IMR-90 (cell line): ENCODE data around the gene GUF1. TPM values are rescaled to one million over a fixed set of nuclear protein-coding genes. Genes with fewer than 3 reads are reported as not detected.

Experiments
- ATAC-seq: fragments of 200-7000 bp; cut with Tn5 transposase; 2 replicates; pipeline ENCODE4 v1.9.1; 2020; ENCODE audit warnings: low read depth, mild to moderate bottlenecking, moderate library complexity
- BruUV-seq: library from RNA; stranded (reverse); fragments of 400-500 nt; replicated peaks from 2 replicates; lab custom pipeline; 2021; lab: Mats Ljungman, UMichigan
- CTCF ChIA-PET: fragments of 300-600 bp; formaldehyde crosslinking; extraction: SDS; loops from one replicate; lab custom pipeline; 2021; ENCODE audit warnings: antibody characterized with exemption; lab: Yijun Ruan, JAX
- POLR2A ChIA-PET: fragments of 300-600 bp; sonication (Branson Sonifier 250); formaldehyde crosslinking; loops from one replicate; lab custom pipeline; 2022; ENCODE audit warnings: antibody characterized with exemption; ENCODE audit not compliant: unreplicated experiment; lab: Charles Lee
- DNase-seq: peaks from one replicate; pipeline ENCODE4 v3.0.0; 2013
- H2AFZ ChIP-seq: replicated peaks from 2 replicates; pipeline ENCODE3; 2013; ENCODE audit warnings: low read length, mild to moderate bottlenecking; ENCODE audit not compliant: poor library complexity
- H2AK5ac ChIP-seq: 2 replicates; pipeline ENCODE4 v1.6.1; 2013; ENCODE audit warnings: low read depth, low read length, inconsistent platforms
- H2AK9ac ChIP-seq: replicated peaks from 2 replicates; pipeline ENCODE3; 2013; ENCODE audit warnings: mild to moderate bottlenecking, low read depth, low read length, moderate library complexity; ENCODE audit not compliant: poor library complexity
- H2BK120ac ChIP-seq: 2 replicates; pipeline ENCODE4 v1.6.1; 2013; ENCODE audit warnings: low read depth, low read length, inconsistent platforms
- H2BK15ac ChIP-seq: 3 replicates; pipeline ENCODE4 v1.6.1; 2013; ENCODE audit warnings: low read depth, low read length, inconsistent platforms
- H2BK20ac ChIP-seq: 2 replicates; pipeline ENCODE4 v1.6.1; 2013; ENCODE audit warnings: low read depth, mild to moderate bottlenecking, inconsistent platforms, low read length, moderate library complexity
- H2BK5ac ChIP-seq: 2 replicates; pipeline ENCODE4 v1.6.1; 2013; ENCODE audit warnings: mild to moderate bottlenecking, low read depth, low read length, inconsistent platforms; ENCODE audit not compliant: poor library complexity, severe bottlenecking
- H3K14ac ChIP-seq: replicated peaks from 2 replicates; pipeline ENCODE4 v1.6.1; 2013; ENCODE audit warnings: low read depth, low read length, inconsistent platforms
- H3K18ac ChIP-seq: 2 replicates; pipeline ENCODE4 v1.6.1; 2013; ENCODE audit warnings: low read depth, low read length, control low read depth
- H3K23ac ChIP-seq: 2 replicates; pipeline ENCODE4 v1.6.1; 2013; ENCODE audit warnings: low read depth, low read length, inconsistent platforms
- H3K27ac ChIP-seq: 2 replicates; pipeline ENCODE4 v1.5.1; 2013; ENCODE audit warnings: mild to moderate bottlenecking, control low read depth, low read length; ENCODE audit not compliant: insufficient read depth
- H3K27me3 ChIP-seq: 2 replicates; pipeline ENCODE4 v1.6.1; 2013; ENCODE audit warnings: low read length; ENCODE audit not compliant: control insufficient read depth, insufficient read depth
- H3K36me3 ChIP-seq: 2 replicates; pipeline ENCODE4 v1.6.1; 2013; ENCODE audit warnings: low read length, mixed read lengths; ENCODE audit not compliant: control insufficient read depth, insufficient read depth
- H3K4ac ChIP-seq: 2 replicates; pipeline ENCODE4 v1.6.1; 2013; ENCODE audit warnings: low read depth, low read length, inconsistent platforms
- H3K4me1 ChIP-seq: 2 replicates; pipeline ENCODE4 v1.6.1; 2013; ENCODE audit warnings: low read length, mixed read lengths; ENCODE audit not compliant: control insufficient read depth, insufficient read depth
- H3K4me2 ChIP-seq: 2 replicates; pipeline ENCODE4 v1.6.1; 2013; ENCODE audit warnings: low read depth, mild to moderate bottlenecking, control low read depth, low read length, moderate library complexity
- H3K4me3 ChIP-seq: 2 replicates; pipeline ENCODE4 v1.5.1; 2013; ENCODE audit warnings: low read depth, mild to moderate bottlenecking, control low read depth, low read length, moderate library complexity; ENCODE audit not compliant: insufficient read depth
- H3K56ac ChIP-seq: 2 replicates; pipeline ENCODE4 v1.6.1; 2013; ENCODE audit warnings: low read length, inconsistent platforms; ENCODE audit not compliant: insufficient read depth; ENCODE audit errors: extremely low read depth
- H3K79me1 ChIP-seq, 2 experiments: 2 replicates each; pipeline ENCODE4 v1.6.1; 2013; ENCODE audit warnings: low read length in 2 of 2, inconsistent platforms in 1 of 2, low read depth in 1 of 2
- H3K9ac ChIP-seq: 2 replicates; pipeline ENCODE4 v1.6.1; 2013; ENCODE audit warnings: low read depth, low read length, control low read depth
- H3K9me1 ChIP-seq: 2 replicates; pipeline ENCODE4 v1.6.1; 2013; ENCODE audit warnings: low read length, inconsistent platforms; ENCODE audit not compliant: insufficient read depth
- H3K9me3 ChIP-seq: 2 replicates; pipeline ENCODE4 v1.6.1; 2013; ENCODE audit warnings: low read length; ENCODE audit not compliant: control insufficient read depth, insufficient read depth
- H4K20me1 ChIP-seq: 2 replicates; pipeline ENCODE4 v1.6.1; 2013; ENCODE audit warnings: low read length, inconsistent platforms; ENCODE audit not compliant: insufficient read depth
- H4K5ac ChIP-seq: 2 replicates; pipeline ENCODE4 v1.6.1; 2013; ENCODE audit warnings: mild to moderate bottlenecking, low read depth, low read length, control low read depth
- H4K8ac ChIP-seq, 2 experiments: 2 replicates each; pipeline ENCODE4 v1.6.1; 2013; ENCODE audit warnings: low read depth in 2 of 2, low read length in 2 of 2, control low read depth in 1 of 2, inconsistent platforms in 1 of 2
- H4K91ac ChIP-seq: 2 replicates; pipeline ENCODE4 v1.6.1; 2013; ENCODE audit warnings: low read depth, low read length, inconsistent platforms; ENCODE audit not compliant: insufficient read depth
- RAD21 ChIP-seq: IDR thresholded peaks from 2 replicates; pipeline ENCODE4 v1.6.1; 2012; ENCODE audit warnings: low read length, improper control_type of control experiment
- WGBS, 2 experiments: methylation state at CpG; one replicate each; pipeline versions ENCODE4 v1.1.5 to v1.1.7; 2013; ENCODE audit warnings: missing lambda C conversion rate in 2 of 2; ENCODE audit not compliant: insufficient read length in 1 of 2; ENCODE audit errors: extremely low coverage in 2 of 2; 5-methylcytosine and 5-hydroxymethylcytosine counted together
- dilution Hi-C: fragments of 300-500 bp; cut with HindIII; formaldehyde crosslinking; loops from one replicate; pipeline ENCODE4 v1.14.3; 2018; ENCODE audit warnings: low sequenced_read_pairs; ENCODE audit not compliant: unreplicated experiment
- in situ Hi-C: fragments of 300-500 bp; cut with MboI; formaldehyde crosslinking; loops from 3 replicates; pipeline ENCODE4 v1.14.3; 2019; ENCODE audit warnings: low sequenced_read_pairs, inconsistent platforms, mixed read lengths
- intact Hi-C: fragments of 100-400 bp; cut with micrococcal nuclease; formaldehyde crosslinking; loops from 2 replicates; pipeline ENCODE4 v1.10.0; 2022
- polyA plus RNA-seq, 3 experiments: library from polyadenylated mRNA; depleted of rRNA; stranded (reverse); fragments of >200 nt; gene quantifications; 2 replicates each; pipeline ENCODE4 v1.2.3, GENCODE V29; 2012; ENCODE audit warnings: low replicate concordance in 1 of 3
- total RNA-seq: library from RNA; depleted of rRNA; stranded (reverse); fragments of >200 nt; gene quantifications from 2 replicates; pipeline ENCODE4 v1.2.3, GENCODE V29; 2012

The GUF1 gene
- total and polyA plus RNA-seq, 2 of the 4 experiments (the other 2 are of a cell fraction): 9.9 to 10.6 TPM

DNA sequence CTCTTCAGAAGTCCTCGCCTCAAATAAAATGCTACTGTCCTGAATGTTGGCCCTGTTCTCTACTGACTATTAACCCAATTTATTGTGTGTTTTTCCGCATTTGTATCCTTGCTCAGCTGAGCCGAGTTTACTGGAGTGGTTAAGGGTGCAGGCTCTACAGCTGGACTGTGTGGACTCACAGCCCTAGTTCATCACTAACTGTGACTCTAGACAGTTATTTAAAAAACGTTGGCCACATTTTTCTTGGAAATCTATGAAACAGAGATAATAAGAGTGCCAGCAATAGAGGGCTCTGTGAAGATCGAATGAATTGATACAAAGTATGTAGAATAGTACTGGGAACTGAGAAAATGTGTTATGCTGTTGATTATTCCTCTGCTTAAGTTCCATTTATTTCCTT is 2.9 kb upstream of the GUF1 start:
- no peak overlapping the region for H3K4ac ChIP-seq
- no peak overlapping the region for H3K14ac ChIP-seq
- H3K56ac ChIP-seq: no peak overlapping the region
- H2BK20ac ChIP-seq: no peak overlapping the region
- POLR2A ChIA-PET: no interaction called here
- no peak for DNase-seq
- H3K4me2 ChIP-seq: no peak overlapping the region
- CTCF ChIA-PET: no interaction called here
- no peaks in the 10 kb centered on the region for H3K4me1 ChIP-seq
- H2BK120ac ChIP-seq: no peak overlapping the region
- H3K36me3 ChIP-seq: no peaks in the 10 kb centered on the region
- no peak overlapping the region for H4K8ac ChIP-seq
- no peaks in the 10 kb centered on the region for H4K20me1 ChIP-seq
- H3K4me3 ChIP-seq: no peak overlapping the region
- no peaks in the 10 kb centered on the region for H3K27me3 ChIP-seq
- intact Hi-C loops (no loop called here), in situ Hi-C loops (no loop called here), dilution Hi-C loops (no loop called here)
- no peak overlapping the region for H4K91ac ChIP-seq
- H2AK5ac ChIP-seq: no peak overlapping the region
- no peak overlapping the region for H2BK15ac ChIP-seq
- no peak overlapping the region for H3K9ac ChIP-seq
- no peak for TF ChIP-seq RAD21
- no peak for ATAC-seq
- H3K18ac ChIP-seq: no peak overlapping the region
- no peak overlapping the region for H2AK9ac ChIP-seq
- H2AFZ ChIP-seq: no peak overlapping the region
- H4K5ac ChIP-seq: no peak overlapping the region
- H2BK5ac ChIP-seq: no peak overlapping the region
- H3K9me3 ChIP-seq: no peaks in the 10 kb centered on the region
- no peaks in the 10 kb centered on the region for H3K9me1 ChIP-seq
- no peak overlapping the region for H3K23ac ChIP-seq
- no peak overlapping the region for H3K27ac ChIP-seq
- H3K79me1 ChIP-seq: peaks cover 4 to 14% of the 10 kb centered on the region in 2 experiments; a peak in 3 of 4 replicates
- no TSS peak for BruUV-seq
- WGBS, 2 experiments: no CpG with 5 or more reads among the region's 5 CpGs
